Activated T-cell treated with anti-CD3 and anti-CD28 coated beads, Interleukin-2, amount 50 U/mL, for 24 hours (primary cell): Measurements from ENCODE around the gene METTL8.

Experiments used
- DNase-seq: peaks from one replicate; pipeline ENCODE4 v3.0.0-alpha.2; 2020
- H3K27ac Mint-ChIP-seq: 2 replicates; pipeline ENCODE4 v1.8.0; 2020; ENCODE audit warnings: mild to moderate bottlenecking, mixed read lengths
- H3K27me3 Mint-ChIP-seq: 2 replicates; pipeline ENCODE4 v1.8.0; 2020; ENCODE audit warnings: mixed read lengths
- H3K36me3 Mint-ChIP-seq: 2 replicates; pipeline ENCODE4 v1.8.0; 2020; ENCODE audit warnings: low read depth, mixed read lengths
- H3K4me1 Mint-ChIP-seq: 2 replicates; pipeline ENCODE4 v1.8.0; 2020; ENCODE audit warnings: low read depth, mixed read lengths
- H3K4me3 Mint-ChIP-seq: 2 replicates; pipeline ENCODE4 v1.8.0; 2020; ENCODE audit warnings: mild to moderate bottlenecking, moderate library complexity, mixed read lengths
- H3K9me3 Mint-ChIP-seq: 2 replicates; pipeline ENCODE4 v1.8.0; 2020; ENCODE audit warnings: mixed read lengths

Gene METTL8

DNA sequence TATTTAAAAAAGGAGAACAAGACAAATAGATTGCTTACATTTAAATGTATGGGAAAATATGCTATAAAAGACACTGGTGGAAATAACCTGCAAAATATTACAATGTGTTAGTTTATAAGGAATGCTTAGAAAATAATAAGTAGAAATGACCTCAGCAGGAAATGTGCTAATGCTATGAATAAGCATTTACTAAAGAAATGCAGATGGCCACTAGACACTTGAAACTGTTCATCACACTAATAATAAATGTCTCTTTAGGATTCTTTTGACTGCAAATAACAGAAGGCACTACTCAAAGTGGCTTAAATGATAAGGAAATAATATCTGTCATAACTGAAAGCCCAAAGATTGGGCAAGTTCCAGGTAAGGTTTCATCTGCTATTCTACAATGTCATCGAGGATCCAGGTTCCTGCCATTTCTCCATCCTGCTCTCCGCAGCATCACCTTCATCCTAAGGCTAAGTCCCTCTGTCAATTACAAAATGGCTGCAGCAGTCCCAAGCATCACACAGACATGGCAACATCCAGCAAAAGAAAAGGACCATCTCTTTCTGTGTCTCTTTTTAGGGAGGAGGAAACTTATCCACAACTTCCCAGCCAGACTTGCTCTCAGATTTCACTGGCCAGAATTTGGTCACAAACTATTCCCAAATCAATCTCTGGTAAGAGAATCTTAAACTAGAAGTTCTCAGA is 21.9 kb downstream of the METTL8 start:
- no peak for DNase-seq
- Mint-ChIP-seq H3K4me3 (no peak overlapping the region), H3K27ac (no peak overlapping the region), H3K9me3 (peaks cover 3% of the 10 kb centered on the region), H3K36me3 (peaks cover 30% of the 10 kb centered on the region), H3K4me1 (peaks cover 45% of the 10 kb centered on the region), H3K27me3 (no peaks in the 10 kb centered on the region)

DNA sequence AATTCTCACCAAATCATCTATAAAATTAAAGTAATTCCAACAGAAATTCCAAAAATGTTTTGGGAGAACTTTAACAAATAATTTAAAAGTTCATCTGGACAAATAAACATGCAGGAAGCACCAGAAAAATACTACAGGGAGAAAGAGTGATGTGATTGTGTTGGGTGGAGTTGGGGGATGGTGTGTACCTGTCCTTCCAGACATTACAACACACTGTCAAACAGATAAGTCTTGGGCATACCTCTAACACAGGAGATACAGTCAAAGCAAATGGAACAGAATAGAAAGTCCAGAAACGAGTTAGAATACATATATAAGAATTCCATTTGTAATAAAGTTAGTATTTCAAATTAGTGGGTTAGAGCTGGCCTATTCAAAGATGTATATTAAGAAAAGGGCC is 22.6 kb downstream of the METTL8 start:
- peaks cover 40% of the 10 kb centered on the region for H3K4me1 Mint-ChIP-seq
- H3K27me3 Mint-ChIP-seq: no peaks in the 10 kb centered on the region
- H3K4me3 Mint-ChIP-seq: no peak overlapping the region
- H3K36me3 Mint-ChIP-seq: peaks cover 30% of the 10 kb centered on the region
- H3K27ac Mint-ChIP-seq: no peak overlapping the region
- H3K9me3 Mint-ChIP-seq: peaks cover 3% of the 10 kb centered on the region
- DNase-seq: no peak

DNA sequence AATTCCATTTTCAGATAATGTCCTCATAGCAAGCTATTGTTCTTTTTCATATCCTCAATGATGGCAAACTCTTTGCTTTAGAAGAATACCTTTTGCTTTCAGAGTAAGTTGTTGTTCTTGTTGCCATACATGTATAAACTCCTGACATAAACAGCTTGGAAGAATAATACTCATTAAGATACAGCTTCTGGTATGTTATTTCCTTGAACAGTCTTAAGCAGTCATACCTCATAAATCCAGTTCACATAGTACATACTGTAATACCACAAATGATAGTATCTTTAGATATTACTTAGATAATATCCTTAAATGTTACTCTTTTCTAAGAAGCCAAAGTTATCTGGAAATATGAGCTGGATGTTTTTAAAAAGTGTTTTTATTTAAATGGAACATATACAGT is 23.2 kb downstream of the METTL8 start:
- Mint-ChIP-seq H3K27ac (no peak overlapping the region), H3K4me3 (no peak overlapping the region), H3K4me1 (peaks cover 37% of the 10 kb centered on the region), H3K36me3 (peaks cover 26% of the 10 kb centered on the region), H3K9me3 (peaks cover 3% of the 10 kb centered on the region), H3K27me3 (no peaks in the 10 kb centered on the region)
- DNase-seq: no peak

DNA sequence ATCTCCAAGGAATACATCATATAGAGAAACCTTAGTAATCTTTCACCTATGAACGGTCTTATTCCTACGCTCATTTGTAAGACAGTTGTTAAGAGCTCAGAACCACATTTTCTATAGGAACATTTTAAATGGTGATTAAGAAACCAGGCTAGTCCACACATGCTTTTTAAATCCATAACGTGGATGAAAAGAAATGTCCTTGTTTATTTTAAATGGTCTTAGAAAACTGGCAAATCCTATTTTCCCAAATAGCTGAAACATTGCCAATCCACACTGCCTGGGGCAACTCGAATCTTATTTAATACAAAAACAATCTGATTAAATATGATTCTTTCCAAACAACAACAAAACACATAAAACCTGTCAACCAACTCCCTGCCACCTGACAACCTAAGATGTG is 23.7 kb downstream of the METTL8 start:
- Mint-ChIP-seq H3K36me3 (peaks cover 29% of the 10 kb centered on the region), H3K4me1 (peaks cover 41% of the 10 kb centered on the region), H3K27me3 (no peaks in the 10 kb centered on the region), H3K4me3 (no peak overlapping the region), H3K9me3 (peaks cover 3% of the 10 kb centered on the region), H3K27ac (no peak overlapping the region)
- DNase-seq: no peak

DNA sequence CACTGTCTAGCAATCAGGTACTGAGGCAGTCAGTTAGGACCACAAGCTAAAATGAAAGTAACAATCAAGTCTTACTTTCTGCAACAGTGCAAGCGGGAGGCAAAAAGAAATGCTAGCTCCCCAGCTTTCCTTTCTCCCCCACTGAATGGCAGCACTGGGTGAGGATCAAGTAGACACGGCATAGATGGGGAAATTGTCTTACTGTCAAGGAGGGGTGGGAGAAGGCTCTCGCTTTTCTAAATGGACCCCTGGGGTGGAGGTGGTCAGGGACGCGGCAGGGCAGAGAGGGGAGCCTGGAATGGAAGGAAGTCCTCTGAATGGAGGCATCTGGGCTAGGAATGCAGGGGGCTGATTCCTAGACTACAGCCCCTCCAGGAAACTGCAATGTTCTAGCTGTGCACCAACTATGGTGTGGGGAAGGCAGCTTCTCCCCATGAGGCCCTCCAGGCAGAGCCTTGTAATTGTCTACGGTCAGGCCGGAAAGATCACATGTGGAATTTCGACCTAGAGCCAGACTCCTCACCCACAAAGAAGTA is 24.3 kb downstream of the METTL8 start:
- Mint-ChIP-seq H3K4me1 (peaks cover 40% of the 10 kb centered on the region), H3K27me3 (no peaks in the 10 kb centered on the region), H3K36me3 (peaks cover 24% of the 10 kb centered on the region), H3K27ac (no peak overlapping the region), H3K9me3 (no peaks in the 10 kb centered on the region), H3K4me3 (peak overlapping the region; percentile 40)
- no peak for DNase-seq

DNA sequence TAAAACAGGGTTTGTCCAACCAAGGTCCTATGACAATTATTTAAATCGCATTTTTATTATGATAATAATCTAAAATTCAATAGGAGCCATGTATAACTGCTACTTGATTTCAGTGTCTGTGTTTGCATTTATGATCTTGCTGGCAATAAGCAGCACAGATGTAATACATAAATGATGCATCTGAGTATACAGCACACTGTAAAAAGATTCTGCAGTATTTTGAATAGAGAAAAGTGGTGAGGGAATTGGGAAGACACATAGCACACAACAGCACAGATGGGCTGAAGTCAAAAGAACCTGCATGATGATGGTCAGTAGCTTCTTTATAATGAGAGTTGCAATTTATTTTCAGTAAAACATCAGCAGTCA is 26.1 kb downstream of the METTL8 start:
- no peak for DNase-seq
- H3K4me1 Mint-ChIP-seq: peaks cover 52% of the 10 kb centered on the region
- H3K27ac Mint-ChIP-seq: no peak overlapping the region
- no peak overlapping the region for H3K4me3 Mint-ChIP-seq
- peaks cover 5% of the 10 kb centered on the region for H3K9me3 Mint-ChIP-seq
- H3K36me3 Mint-ChIP-seq: peaks cover 19% of the 10 kb centered on the region
- no peaks in the 10 kb centered on the region for H3K27me3 Mint-ChIP-seq

DNA sequence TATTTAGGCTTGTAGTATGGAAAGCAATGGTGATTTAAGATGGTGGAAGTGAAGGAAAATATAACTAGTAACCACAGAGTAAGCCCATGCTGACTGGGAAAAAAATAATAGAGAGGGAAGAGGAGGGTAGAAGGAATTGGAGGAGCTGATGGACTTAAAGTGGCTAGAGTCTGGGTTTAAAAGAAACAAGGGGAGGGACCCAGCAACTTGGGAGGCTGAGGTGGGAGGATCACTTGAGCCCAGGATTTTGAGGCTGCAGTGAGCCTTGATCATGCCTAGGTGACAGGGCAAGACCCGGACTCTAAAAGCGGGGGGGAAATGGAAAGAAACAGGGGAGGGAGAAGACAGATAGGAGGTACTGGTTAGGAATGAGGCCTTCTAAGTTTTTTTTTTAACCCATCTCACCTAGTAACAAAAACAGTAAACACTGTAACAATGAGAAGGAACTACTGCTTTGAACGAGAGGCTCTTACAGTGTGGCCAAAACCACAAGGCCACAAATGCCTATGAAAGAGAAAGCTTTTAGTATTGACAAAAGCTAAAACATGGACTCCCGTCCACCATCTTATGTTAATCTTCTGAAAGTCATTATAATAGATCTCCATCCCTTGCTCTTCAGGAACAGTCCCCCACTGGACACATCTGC is 26.6 kb downstream of the METTL8 start:
- Mint-ChIP-seq H3K4me3 (no peak overlapping the region), H3K36me3 (peaks cover 23% of the 10 kb centered on the region), H3K9me3 (peaks cover 5% of the 10 kb centered on the region), H3K27me3 (no peaks in the 10 kb centered on the region), H3K4me1 (peaks cover 54% of the 10 kb centered on the region), H3K27ac (no peak overlapping the region)
- DNase-seq: no peak

DNA sequence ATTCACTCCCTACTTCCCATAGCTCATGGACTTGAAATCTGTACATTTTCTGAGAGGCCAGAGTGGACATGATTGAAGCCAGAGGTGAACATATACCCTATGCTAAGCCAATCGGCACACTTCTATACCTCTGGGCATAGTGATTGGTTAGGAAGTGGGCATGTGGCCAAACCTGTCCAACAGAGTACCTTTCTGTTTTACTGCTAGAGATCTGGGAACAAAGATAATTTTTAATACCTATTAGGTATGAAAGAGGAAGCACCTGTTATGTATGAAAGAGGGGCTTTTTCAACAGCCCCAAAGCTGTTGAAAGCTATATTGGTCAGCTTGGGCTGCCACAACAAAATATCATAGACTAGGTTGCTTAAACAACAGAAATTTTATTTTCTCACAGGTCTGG is 27.7 kb downstream of the METTL8 start:
- no peak overlapping the region for H3K27ac Mint-ChIP-seq
- no peak for DNase-seq
- H3K4me3 Mint-ChIP-seq: no peak overlapping the region
- H3K27me3 Mint-ChIP-seq: no peaks in the 10 kb centered on the region
- H3K4me1 Mint-ChIP-seq: peaks cover 47% of the 10 kb centered on the region
- peaks cover 12% of the 10 kb centered on the region for H3K9me3 Mint-ChIP-seq
- peaks cover 30% of the 10 kb centered on the region for H3K36me3 Mint-ChIP-seq

DNA sequence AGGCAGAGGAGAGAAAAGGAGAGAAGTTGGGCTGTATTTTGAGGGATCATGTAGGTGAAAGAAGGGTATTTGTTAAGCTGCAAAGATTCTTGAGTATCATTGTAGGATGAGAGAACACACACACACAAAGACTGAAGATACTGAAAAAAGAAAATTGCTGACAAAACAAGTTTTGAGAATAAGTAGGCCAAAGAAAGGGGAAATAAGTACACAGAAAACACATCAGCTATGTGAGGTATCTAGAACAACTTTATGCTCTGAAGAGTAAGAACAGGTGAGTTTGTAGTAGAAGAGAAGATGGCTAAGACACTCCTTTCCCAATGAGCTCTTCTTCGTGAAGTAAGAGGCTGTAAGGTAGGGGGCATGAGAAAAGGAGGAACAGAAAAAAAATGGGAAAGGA is 28.2 kb downstream of the METTL8 start:
- peaks cover 32% of the 10 kb centered on the region for H3K36me3 Mint-ChIP-seq
- peaks cover 46% of the 10 kb centered on the region for H3K4me1 Mint-ChIP-seq
- peaks cover 12% of the 10 kb centered on the region for H3K9me3 Mint-ChIP-seq
- no peak overlapping the region for H3K4me3 Mint-ChIP-seq
- no peaks in the 10 kb centered on the region for H3K27me3 Mint-ChIP-seq
- H3K27ac Mint-ChIP-seq: no peak overlapping the region
- no peak for DNase-seq

DNA sequence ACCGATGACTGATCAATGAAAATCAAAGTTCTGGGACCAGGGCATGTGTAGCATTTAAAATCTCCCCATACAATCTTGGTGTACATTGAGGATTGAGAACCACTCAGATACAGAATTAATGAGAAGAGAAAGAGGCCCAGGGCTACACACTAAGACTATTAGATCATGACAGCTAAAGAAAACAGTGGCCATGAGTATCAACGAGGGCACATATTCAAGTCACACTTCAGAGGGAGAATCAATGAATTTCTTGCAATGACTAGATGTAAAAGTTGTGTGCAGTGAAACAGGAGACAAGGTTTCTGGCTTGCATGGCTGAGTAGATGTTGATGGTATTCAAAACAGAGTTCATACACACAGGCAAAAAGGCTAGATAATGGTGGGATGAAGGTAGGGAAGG is 29.1 kb downstream of the METTL8 start:
- no peaks in the 10 kb centered on the region for H3K27me3 Mint-ChIP-seq
- H3K4me3 Mint-ChIP-seq: no peak overlapping the region
- no peak overlapping the region for H3K27ac Mint-ChIP-seq
- no peak for DNase-seq
- H3K4me1 Mint-ChIP-seq: peaks cover 46% of the 10 kb centered on the region
- H3K36me3 Mint-ChIP-seq: peaks cover 32% of the 10 kb centered on the region
- H3K9me3 Mint-ChIP-seq: peaks cover 12% of the 10 kb centered on the region

DNA sequence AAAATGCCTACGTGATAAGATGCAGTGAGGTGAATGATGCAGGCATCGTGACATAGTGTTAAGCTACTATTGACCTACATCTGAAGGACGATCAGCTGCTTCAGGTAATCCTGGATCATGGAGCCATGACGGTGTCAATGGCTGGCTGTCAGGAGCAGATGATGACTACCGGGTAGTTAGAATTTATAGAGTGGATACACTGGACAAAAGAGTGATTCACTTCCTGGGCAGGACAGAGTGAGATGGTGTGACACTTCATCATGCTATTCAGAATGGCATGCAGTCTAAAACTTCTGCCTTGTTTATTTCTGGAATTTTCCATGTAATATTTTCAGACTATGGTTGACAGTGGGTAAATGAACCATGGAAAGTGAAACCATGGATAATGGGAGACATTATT is 29.5 kb downstream of the METTL8 start:
- Mint-ChIP-seq H3K4me3 (no peak overlapping the region), H3K27me3 (no peaks in the 10 kb centered on the region), H3K4me1 (peaks cover 44% of the 10 kb centered on the region), H3K9me3 (peaks cover 12% of the 10 kb centered on the region), H3K27ac (no peak overlapping the region), H3K36me3 (peaks cover 32% of the 10 kb centered on the region)
- DNase-seq: no peak

DNA sequence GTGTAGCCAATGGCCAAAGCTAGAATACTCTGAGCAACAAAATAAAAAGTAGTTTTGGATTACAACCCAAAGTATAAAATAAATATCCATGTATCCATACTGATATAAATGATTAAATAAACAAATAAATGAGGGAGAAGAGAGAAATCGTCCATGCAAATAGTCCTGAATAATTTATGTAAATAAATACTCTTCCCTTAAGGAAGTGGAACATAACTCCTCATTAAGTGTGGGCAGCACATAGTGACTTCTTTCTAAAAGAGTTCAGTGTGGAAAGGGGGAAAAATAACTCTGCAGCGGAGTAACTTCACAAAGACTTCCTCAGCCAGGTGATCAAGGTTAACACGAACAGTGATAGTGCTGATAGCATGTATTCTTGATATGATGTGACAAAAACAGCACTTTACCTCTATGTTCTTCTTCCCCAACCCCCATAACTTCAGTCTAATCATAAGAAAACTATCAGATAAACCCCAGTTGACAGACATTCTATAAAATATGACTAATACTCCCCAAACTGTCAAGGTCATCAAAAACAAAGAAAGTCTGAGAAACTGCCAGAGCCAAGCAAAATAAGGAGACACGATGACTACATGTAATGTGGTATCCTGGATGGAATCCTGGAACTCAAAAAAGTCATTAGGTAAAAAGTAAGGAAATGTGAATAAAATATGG is 30.7 kb downstream of the METTL8 start:
- Mint-ChIP-seq H3K4me3 (no peak overlapping the region), H3K9me3 (peaks cover 12% of the 10 kb centered on the region), H3K27ac (peak overlapping the region; percentile 72), H3K36me3 (peaks cover 32% of the 10 kb centered on the region), H3K4me1 (peaks cover 55% of the 10 kb centered on the region), H3K27me3 (no peaks in the 10 kb centered on the region)
- DNase-seq: no peak

DNA sequence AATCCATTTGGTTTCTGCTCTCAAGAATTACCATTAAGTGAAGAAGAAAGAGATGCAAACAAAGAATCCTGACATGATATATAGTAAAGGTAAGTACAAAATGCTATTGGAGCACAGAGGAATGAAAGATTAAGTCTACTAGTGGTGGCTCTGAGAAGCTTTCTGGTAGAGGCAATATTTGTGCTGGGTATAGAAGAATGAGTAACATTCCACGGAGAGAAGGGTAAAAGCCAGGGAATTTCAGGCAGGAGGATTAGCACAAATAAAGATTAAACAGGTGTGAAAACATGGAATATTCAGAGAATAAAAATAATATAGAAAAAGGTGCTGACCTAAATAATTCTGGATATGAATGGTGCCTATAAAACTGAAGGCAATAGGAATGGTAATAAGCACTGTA is 31.8 kb downstream of the METTL8 start:
- no peak for DNase-seq
- Mint-ChIP-seq H3K36me3 (peaks cover 37% of the 10 kb centered on the region), H3K4me1 (peaks cover 57% of the 10 kb centered on the region), H3K4me3 (no peak overlapping the region), H3K27ac (no peak overlapping the region), H3K9me3 (peaks cover 12% of the 10 kb centered on the region), H3K27me3 (no peaks in the 10 kb centered on the region)

DNA sequence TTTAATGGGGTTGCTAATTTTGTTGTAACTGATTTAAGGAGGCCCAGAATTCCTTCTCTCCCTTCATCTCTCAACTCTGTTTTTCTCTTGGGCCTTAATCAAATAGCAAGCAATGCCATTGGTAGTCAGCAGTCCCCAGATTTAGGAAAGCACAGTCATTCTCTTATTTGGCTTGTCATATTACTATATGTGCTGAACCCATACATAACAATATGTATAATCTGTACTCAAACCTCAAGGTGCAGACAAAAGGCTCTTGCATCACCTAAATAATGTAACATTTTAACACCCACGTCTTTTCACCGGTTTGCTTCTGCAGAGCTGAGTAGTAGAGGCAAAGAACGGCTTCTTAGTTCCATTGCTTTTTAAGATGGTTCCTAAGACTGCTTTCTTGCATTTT is 33.4 kb downstream of the METTL8 start:
- Mint-ChIP-seq H3K27ac (no peak overlapping the region), H3K9me3 (peaks cover 12% of the 10 kb centered on the region), H3K4me3 (no peak overlapping the region), H3K27me3 (no peaks in the 10 kb centered on the region), H3K4me1 (peaks cover 50% of the 10 kb centered on the region), H3K36me3 (peaks cover 38% of the 10 kb centered on the region)
- DNase-seq: no peak

DNA sequence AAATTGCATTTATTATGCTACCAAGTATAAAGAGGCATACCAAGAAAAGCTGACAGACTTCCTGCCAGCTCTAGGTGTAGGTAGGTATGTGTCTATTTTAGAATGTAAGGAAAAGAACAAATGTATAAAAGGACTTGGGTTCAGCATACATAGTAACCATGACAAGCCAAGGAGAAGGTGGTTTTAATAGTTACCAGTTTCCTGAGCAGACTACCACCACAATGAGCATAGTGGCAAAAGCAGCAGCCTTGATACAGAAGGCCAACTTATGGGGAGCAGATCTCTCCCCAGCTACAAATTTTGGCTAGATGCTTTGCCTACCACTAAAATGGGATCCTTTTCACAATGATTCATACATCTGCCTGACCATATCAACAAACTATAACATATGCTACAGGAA is 34.5 kb downstream of the METTL8 start:
- Mint-ChIP-seq H3K4me3 (no peak overlapping the region), H3K9me3 (peaks cover 12% of the 10 kb centered on the region), H3K27me3 (no peaks in the 10 kb centered on the region), H3K4me1 (peaks cover 42% of the 10 kb centered on the region), H3K27ac (no peak overlapping the region), H3K36me3 (peaks cover 36% of the 10 kb centered on the region)
- no peak for DNase-seq
